GM12874 (cell line): Measurements from ENCODE around the gene ALOX12.
A peak's percentile ranks its signal among the peaks of the same experiment; 100 is the strongest.

Source experiments
- CTCF ChIP-seq: IDR thresholded peaks from 2 replicates; pipeline ENCODE4 v1.5.1; 2011; ENCODE audit warnings: low read depth, mild to moderate bottlenecking, control low read depth, low read length, moderate library complexity; ENCODE audit not compliant: insufficient read depth

The ALOX12 gene

GRCh38 chr17:7004398-7005253, 8.8 kb downstream of the ALOX12 start:
- TF ChIP-seq CTCF: peak; percentile 48

- no peak for TF ChIP-seq CTCF
These were observed 9.9 kb downstream of the ALOX12 start for GRCh38 chr17:7005716-7006115.

GRCh38 chr17:7007143-7007542, 11.3 kb downstream of the ALOX12 start:
- no peak for TF ChIP-seq CTCF

- TF ChIP-seq CTCF: no peak
These were observed 14.7 kb downstream of the ALOX12 start for GRCh38 chr17:7010523-7010922.

DNA sequence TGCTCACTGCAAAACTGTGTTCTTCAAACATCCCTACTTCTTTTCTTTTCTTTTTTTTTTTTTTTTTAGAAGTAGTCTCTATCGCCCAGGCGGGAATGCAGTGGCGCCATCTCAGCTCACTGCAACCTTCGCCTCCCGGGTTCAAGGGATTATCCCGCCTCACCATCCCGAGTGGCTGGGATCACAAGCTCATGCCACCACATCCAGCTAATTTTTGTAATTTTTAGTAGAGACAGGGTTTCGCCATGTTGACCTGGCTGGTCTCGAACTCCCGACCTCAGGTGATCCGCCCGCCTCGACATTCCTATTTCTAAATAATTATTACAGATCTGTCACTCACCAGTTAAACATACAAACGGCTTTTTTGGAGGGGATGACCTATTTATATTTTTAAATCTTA, 15.6 kb downstream of the ALOX12 start:
- no peak for TF ChIP-seq CTCF

DNA sequence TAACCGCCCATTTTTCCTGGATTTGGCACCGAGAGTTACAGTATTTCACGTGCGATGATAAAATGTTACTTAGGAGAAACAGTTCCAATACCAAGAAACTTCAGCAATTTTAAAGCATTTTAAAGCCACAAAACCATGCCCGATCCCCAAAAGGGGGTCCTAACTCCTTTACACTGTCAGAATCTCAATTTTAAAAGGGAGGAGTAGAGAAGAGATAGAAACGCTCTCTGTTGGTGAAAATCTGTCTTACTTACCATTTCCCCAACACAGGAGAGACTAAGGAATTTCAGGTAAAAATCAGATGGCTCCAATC, 16.0 kb downstream of the ALOX12 start:
- no peak for TF ChIP-seq CTCF

DNA sequence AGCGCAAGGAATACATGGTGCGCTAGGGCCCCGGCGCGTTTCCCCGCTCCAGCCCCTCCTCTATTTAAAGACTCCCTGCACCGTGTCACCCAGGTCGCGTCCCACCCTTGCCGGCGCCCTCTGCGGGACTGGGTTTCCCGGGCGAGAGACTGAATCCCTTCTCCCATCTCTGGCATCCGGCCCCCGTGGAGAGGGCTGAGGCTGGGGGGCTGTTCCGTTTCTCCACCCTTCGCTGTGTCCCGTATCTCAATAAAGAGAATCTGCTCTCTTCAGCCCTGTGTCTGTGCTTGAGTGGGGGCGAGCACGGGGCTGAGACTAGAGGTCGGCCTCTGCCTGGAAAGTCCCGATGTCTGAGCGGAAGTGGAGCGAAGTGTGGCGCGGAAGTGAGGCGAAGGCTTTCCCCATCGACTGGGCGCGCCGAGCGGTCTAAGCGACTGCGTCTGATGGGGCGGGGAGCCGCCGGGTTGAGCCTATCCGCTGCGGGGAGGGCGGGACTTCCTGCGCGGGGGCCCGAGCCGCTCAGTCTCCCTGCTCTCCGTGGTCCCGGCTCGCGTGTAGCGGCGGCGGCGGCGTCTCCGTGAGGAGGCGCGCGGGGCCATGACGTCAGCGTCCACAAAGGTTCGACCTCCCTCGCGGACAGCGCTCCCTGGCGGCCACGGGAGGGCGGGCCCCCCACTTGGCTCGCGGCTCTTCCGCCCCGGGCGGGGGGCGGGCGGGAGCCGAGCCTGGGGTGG, 18.6 kb downstream of the ALOX12 start:
- peak; percentile 80 for TF ChIP-seq CTCF
